ENCODE data around the gene RBP7.

Gene RBP7

DNA sequence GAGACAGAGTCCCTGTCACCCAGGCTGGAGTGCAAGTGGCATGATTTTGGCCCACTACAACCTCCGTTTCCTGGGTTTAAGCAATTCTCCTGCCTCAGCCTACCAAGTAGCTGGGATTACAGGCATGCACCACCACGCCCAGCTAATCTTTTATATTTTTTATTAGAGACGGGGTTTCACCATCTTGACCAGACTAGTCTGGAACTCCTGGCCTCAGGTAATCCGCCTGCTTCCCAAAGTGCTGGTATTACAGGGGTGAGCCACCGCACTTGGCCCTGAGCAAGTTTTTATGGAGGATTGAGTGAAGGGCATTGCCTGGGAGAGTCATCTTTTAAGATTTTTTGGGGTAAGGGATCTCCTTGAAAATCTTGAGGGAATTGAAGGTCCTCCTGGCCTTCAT lies 64.2 kb downstream of the RBP7 start:
- H3K27ac ChIP-seq: no peak overlapping the region
- TF ChIP-seq, protein P1, sequence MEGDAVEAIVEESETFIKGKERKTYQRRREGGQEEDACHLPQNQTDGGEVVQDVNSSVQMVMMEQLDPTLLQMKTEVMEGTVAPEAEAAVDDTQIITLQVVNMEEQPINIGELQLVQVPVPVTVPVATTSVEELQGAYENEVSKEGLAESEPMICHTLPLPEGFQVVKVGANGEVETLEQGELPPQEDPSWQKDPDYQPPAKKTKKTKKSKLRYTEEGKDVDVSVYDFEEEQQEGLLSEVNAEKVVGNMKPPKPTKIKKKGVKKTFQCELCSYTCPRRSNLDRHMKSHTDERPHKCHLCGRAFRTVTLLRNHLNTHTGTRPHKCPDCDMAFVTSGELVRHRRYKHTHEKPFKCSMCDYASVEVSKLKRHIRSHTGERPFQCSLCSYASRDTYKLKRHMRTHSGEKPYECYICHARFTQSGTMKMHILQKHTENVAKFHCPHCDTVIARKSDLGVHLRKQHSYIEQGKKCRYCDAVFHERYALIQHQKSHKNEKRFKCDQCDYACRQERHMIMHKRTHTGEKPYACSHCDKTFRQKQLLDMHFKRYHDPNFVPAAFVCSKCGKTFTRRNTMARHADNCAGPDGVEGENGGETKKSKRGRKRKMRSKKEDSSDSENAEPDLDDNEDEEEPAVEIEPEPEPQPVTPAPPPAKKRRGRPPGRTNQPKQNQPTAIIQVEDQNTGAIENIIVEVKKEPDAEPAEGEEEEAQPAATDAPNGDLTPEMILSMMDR (conservative IDR thresholded peaks at IDR 0.05): no peak

GRCh38 chr1:10063878-10064277 lies 66.8 kb downstream of the RBP7 start:
- no peak overlapping the region for H3K27ac ChIP-seq

GRCh38 chr1:10064416-10065343 lies 67.7 kb downstream of the RBP7 start:
- no peak overlapping the region for H3K27ac ChIP-seq
- TF ChIP-seq, protein P1 (conservative IDR thresholded peaks at IDR 0.05): no peak

More at GRCh38 chr1:10063878-10064277, 66.8 kb downstream of the RBP7 start:
- TF ChIP-seq, protein P1 (conservative IDR thresholded peaks at IDR 0.05): no peak

DNA sequence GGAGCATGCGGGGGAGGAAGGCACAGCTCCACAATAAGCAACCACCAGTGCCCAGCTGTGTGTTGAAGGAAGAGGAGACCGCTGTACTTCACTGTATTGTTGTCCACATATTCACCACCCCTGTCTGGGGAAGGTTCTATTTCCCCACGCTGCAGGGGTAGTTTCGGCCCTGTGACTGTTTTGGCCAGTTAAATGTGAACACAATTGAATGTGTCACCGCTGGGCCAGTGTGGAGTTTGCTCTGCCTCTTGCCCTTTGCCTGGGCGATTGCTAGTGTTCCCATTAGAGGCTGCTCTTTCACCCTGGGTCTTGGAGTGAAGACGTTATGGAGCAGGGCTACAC lies 68.3 kb downstream of the RBP7 start:
- TF ChIP-seq, protein P1 (conservative IDR thresholded peaks at IDR 0.05): no peak
- H3K27ac ChIP-seq: no peak overlapping the region
